Esophagus mucosa (tissue), 1 donor: Measurements from ENCODE around the gene NMUR2. TPM values are rescaled to one million over a fixed set of nuclear protein-coding genes. Genes with fewer than 3 reads are reported as not detected.

Experiments
- ATAC-seq: fragments of 200-7000 bp; cut with Tn5 transposase; one replicate; pipeline ENCODE4 v1.9.1; 2020
- total RNA-seq: library from RNA; stranded (reverse); gene quantifications from one replicate; pipeline ENCODE4 v1.2.4, GENCODE V29; 2023
- donor health status: DM: yes; HTN: yes; CAD: no.

NMUR2 gene
- total RNA-seq, 1 donor from 2014 or later, result not detected

GRCh38 chr5:152367554-152367953 is 37.5 kb downstream of the NMUR2 start:
- no peak for ATAC-seq

GRCh38 chr5:152366716-152367115 is 38.4 kb downstream of the NMUR2 start:
- no peak for ATAC-seq

GRCh38 chr5:152364899-152365298 is 40.2 kb downstream of the NMUR2 start:
- ATAC-seq, result no peak

GRCh38 chr5:152364172-152364571 is 40.9 kb downstream of the NMUR2 start:
- ATAC-seq, result no peak

- no peak for ATAC-seq
Measured at GRCh38 chr5:152358861-152359568, 46.1 kb downstream of the NMUR2 start.

- no peak for ATAC-seq
Measured at GRCh38 chr5:152356506-152356905, 48.6 kb downstream of the NMUR2 start.

GRCh38 chr5:152355061-152355460 is 50.0 kb downstream of the NMUR2 start:
- no peak for ATAC-seq

- ATAC-seq, result no peak
Measured at GRCh38 chr5:152353001-152353400, 52.1 kb downstream of the NMUR2 start.

GRCh38 chr5:152349683-152350526 is 55.2 kb downstream of the NMUR2 start:
- ATAC-seq, result peak; percentile 56
